Epithelial cell of esophagus (primary cell): ENCODE measurements around the gene USP34.

ENCODE experiments used
- DNase-seq: peaks from one replicate; pipeline ENCODE4 v3.0.0; 2010; ENCODE audit warnings: low read depth
- H3K4me3 ChIP-seq: 2 replicates; pipeline ENCODE4 v1.5.1; 2011; ENCODE audit warnings: mild to moderate bottlenecking, low read length, control low read depth
- CTCF ChIP-seq: IDR thresholded peaks from 2 replicates; pipeline ENCODE4 v1.5.1; 2011; ENCODE audit warnings: low read depth, mild to moderate bottlenecking, low read length, control low read depth, inconsistent platforms; ENCODE audit not compliant: insufficient read depth; ENCODE audit errors: missing control alignments

USP34 gene

GRCh38 chr2:61326423-61326822, 144.5 kb downstream of the USP34 start:
- no peak overlapping the region for H3K4me3 ChIP-seq
- DNase-seq: no peak
- no peak for TF ChIP-seq CTCF

- DNase-seq: no peak
- TF ChIP-seq CTCF: no peak
- no peak overlapping the region for H3K4me3 ChIP-seq
Measured at GRCh38 chr2:61320181-61320580, 150.7 kb downstream of the USP34 start.

- H3K4me3 ChIP-seq: no peak overlapping the region
- TF ChIP-seq CTCF: no peak
- no peak for DNase-seq
Measured at GRCh38 chr2:61318553-61318952, 152.3 kb downstream of the USP34 start.

- DNase-seq: no peak
- no peak for TF ChIP-seq CTCF
- H3K4me3 ChIP-seq: no peak overlapping the region
Measured at GRCh38 chr2:61295981-61296380, 174.9 kb downstream of the USP34 start.

- DNase-seq: peak; percentile 20
- H3K4me3 ChIP-seq: no peak overlapping the region
- no peak for TF ChIP-seq CTCF
Measured at GRCh38 chr2:61291851-61292575, 178.9 kb downstream of the USP34 start.

- no peak for DNase-seq
- TF ChIP-seq CTCF: no peak
- H3K4me3 ChIP-seq: no peak overlapping the region
Measured at GRCh38 chr2:61288070-61288841, 182.6 kb downstream of the USP34 start.
